Measurements from ENCODE around the gene GSN. TPM values are rescaled to one million over a fixed set of nuclear protein-coding genes. Genes with fewer than 3 reads are reported as not detected.

Gene GSN
- total RNA-seq, 1 experiment from 2014 or later: 100 TPM

Other genes starting within 250 kb of the GSN start
- gene C5, start 217.9 kb upstream of the GSN start, total RNA-seq (2022): 10.8 and 14.9 TPM in 2 replicates
- gene CNTRL, start 193.2 kb upstream of the GSN start, total RNA-seq (2022): 12.0 and 14.9 TPM in 2 replicates
- gene RAB14, start 66.3 kb upstream of the GSN start, total RNA-seq (2022): 70.3 and 73.2 TPM in 2 replicates
- gene STOM, start 102.1 kb downstream of the GSN start, total RNA-seq (2022): 26.5 and 33.1 TPM in 2 replicates
- gene GGTA1, start 231.7 kb downstream of the GSN start, total RNA-seq (2022): not detected in 2 replicates